C4-2B (cell line): Measurements from ENCODE around the gene TXNRD1.

Experiments used
- CTCF ChIP-seq: fragments of 450-650 bp; conservative IDR thresholded peaks from 2 replicates; pipeline ENCODE4 v1.5.1; 2017; ENCODE audit warnings: mild to moderate bottlenecking
- ZFX ChIP-seq: fragments of 450-650 bp; IDR thresholded peaks from 2 replicates; pipeline ENCODE4 v1.6.1; 2017

DNA sequence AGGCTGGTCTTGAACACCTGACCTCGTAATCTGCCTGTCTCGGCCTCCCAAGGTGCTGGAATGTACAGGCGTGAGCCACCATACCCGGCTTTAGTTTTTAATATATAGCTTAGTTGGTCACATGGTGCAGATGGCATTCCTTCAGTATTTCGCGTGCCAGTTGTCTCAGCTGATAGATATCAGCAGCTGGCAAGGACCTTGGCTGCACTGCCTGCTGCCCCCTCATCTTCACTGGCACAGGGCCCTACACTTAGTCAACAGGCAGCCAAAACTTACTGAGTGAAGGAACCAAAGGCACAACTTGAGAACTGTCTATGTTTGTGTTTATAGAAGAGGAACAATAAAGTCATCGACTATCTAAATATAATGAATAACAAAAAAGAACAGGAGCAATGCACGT, 119.0 kb downstream of the TXNRD1 start:
- no peak for TF ChIP-seq CTCF
- no peak for TF ChIP-seq ZFX
